Occipital lobe (tissue), 2 donors: ENCODE measurements around the gene FBXL7. TPM values are rescaled to one million over a fixed set of nuclear protein-coding genes. Genes with fewer than 3 reads are reported as not detected.
"Not testable (repeated sequence)": the region's sequence is repeated elsewhere in the genome, so short reads cannot be mapped to it uniquely, and the experiment has no call there.

Experiments
- DNase-seq: peaks from one replicate; lab custom pipeline; 2025; lab: John Stamatoyannopoulos, UW
- total RNA-seq: library from RNA; depleted of rRNA; stranded (reverse); fragments of >200 nt; gene quantifications from one replicate; pipeline ENCODE4 v1.2.3, GENCODE V29; 2014

The FBXL7 gene
- total RNA-seq, 1 donor from 2014 or later = 3.0 TPM

DNA sequence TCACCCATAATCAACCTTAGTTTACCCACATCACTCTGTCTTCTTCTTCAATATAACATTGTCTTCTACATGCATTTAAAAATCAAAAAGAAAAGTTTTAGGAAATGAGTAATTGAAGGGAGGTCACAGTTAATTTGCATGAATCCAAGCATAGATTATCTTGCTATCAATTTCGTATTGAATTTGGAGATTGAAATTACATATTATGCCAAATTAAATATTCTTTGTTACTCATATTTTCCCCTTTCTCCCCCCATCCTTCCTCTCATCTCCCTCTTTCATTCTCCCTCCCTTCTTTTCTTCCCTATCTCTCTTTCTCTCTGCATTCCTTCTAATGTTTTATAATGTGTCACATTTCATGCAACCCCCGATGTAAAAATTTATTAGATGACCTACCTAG is 303.3 kb downstream of the FBXL7 start:
- no peak for DNase-seq

DNA sequence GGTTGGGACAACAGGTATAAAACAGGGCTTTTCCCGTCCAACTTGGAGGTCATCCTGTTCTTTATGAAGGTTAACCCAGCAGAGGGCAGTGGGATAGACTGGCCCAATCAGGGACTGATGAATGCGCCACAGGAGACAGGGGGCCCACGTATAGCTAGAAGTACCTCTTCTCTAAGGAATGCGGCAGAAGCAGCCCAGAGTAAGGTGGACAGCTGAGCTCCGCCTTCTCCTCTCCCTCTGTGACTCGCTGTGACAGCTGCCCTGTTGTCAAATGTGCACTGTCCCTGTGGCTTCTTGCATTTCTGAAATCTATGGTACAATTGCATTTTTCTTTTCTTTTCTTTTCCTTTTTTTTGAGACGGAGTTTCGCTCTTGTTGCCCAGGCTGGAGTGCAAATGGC is 306.6 kb downstream of the FBXL7 start:
- DNase-seq = no peak

DNA sequence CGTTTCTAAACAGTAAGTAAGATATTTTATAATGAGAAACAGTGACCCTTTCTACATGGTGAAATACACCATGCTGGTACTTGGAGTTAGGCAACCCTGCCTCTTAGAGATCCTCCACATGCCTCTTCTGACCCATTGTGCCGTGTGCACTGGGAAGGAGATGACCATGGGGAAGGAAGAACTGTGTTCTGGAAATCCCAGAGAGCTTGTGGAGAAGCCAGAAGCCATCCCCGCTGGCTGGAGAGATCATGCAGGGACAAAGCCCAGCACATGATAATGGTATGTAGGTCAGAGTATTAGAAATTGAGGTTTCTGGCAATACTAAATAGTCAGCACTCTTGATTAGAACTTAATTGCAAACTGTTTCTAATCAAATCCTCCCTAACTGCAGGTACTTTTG is 307.3 kb downstream of the FBXL7 start:
- DNase-seq = no peak

DNA sequence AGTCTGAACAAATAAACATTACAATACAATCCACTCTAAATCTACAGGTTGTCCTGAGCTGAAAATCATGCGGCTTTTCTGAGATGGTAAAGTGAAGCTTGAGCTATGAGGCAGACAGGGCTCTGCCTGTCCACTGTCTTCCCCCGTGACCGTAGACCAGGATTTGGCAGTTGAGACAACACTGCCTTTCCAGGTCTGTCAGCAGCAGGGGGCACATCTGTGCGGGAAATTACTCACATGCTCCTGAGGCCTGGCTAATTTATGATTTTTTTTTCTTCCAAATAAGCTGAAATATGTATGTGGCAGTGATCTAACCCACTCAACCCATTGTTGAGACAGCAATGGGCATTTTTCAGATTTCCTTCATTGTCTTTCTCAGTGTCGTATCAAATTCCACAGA is 307.9 kb downstream of the FBXL7 start:
- DNase-seq = peak; percentile 7

DNA sequence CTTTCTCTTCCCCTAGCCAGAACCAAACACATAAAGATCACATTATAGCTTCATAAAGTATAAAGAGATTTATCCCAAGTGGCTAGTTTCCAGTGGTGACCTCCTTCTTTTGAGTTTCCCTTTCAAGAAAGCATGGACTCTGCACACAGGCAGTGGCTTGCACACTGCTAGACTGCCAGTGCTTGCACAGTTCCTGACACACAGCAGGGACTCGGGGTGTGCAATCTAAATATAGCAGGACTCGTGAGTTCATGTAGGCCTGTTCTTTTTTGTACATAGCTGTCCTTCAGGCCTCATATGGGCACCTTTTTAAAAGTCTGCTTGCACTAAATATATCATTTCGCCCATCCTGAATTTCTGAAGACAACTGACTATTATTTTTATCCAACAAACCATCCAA is 308.6 kb downstream of the FBXL7 start:
- no peak for DNase-seq

DNA sequence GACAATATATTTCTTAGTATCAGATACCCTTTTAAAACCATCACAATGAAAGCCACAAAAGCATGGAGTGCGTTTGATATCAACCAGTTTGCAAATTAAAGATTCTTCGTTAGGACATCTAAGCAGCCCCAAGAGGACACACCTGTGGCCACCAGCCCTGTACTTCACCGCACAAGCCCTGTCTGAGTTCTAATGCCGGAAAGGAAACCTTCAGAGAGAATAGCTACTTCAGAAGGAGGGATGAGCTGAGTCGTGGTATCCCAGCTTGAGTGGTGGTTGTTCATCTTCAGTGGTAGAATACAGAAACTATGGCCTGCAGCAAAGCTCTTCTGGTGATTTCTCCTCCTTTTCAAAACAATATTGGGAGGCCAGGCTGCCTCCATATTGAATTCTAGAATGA is 319.6 kb downstream of the FBXL7 start:
- DNase-seq = no peak

DNA sequence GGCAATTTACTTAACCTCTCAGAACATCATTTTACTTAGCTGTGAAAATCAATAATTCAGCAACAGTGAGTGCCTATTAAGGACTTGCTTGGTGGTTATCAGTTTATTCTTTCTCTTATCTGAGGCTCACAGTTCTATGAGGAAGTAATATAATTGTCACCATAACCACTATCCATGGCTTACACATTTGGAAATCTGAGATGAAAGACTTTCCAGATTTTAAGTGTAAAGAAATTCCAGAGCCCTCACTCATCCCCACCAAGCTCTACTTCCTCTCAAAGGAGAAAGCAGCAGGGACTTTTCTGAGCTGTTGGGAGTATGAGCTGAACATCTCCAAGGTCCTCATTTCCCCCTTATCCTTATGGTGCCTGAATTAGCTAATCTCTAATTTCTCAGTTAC is 321.5 kb downstream of the FBXL7 start:
- DNase-seq = no peak

DNA sequence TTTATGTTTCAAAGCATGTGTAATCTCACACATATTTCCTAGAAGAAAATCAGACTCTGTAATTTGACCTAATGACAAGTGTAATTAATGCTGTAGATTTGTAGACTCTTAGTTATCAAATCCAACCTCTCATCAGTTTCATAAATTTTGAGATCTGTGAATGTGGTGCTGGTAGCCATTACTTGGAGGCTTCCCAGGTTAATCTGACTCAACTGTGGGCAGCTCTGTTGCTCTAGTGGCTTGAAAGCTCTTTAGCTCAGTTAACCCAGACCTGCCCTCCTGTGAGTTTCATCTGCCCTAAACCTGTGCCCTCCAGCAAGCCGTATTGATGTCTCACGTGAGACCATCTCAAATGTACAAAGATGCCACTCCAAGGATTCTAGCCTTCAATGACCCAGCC is 323.4 kb downstream of the FBXL7 start:
- DNase-seq = no peak

DNA sequence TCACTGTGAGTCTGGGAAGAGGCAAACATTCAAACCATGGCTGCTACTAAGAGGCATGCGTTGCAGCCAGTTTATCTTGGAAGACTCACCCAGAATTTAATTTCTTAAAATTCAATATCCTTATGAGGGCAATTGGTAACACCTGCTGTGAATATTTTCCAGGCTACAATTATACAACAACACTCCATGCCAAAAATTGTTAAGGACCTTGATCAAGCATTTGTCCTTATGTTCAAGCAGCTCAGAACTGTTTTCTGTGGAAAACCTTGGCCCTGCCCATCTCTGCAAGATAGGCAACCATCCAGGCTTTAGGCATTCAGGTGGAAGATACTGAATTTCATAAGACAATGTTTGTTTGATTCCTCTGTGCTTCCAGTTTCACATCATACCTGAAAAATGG is 327.8 kb downstream of the FBXL7 start:
- DNase-seq = no peak

DNA sequence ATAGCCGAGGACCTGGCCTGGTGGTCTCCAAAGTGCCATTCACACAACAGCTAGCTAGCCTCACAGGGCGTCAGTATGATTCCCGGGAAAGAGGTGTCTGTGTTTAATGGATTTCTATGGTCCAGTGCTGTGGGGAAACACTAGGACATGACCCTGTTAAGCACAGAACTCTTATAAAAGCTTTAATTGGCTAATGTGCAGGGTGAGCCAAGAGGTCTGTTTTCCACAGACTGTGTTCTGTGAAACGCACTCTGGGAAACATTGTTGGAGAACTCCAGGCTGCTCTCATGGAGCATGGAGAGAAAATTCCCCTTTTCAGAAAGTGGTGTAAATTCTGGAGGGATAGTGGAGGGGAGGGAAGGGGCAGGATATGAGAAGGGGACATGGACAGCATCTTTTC is 331.4 kb downstream of the FBXL7 start:
- no peak for DNase-seq

DNA sequence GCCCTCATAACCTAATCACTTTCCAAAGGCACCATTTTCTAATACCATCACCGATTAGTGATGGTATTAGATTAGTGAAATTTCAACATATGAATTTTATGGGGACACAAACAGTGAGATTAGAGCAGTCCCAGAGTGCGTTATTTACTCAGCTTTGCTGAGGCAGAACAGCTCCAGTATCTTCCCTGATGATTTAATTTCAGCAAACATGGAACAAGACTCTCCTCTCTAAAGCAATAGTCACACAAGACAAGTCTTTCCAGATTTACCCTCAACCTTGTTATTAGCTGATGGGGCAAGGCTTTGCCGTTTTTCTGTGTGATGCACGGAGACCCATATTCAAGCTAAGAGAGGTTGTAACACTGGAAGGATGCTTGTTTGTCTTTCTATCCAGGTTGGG is 333.4 kb downstream of the FBXL7 start:
- DNase-seq = no peak

DNA sequence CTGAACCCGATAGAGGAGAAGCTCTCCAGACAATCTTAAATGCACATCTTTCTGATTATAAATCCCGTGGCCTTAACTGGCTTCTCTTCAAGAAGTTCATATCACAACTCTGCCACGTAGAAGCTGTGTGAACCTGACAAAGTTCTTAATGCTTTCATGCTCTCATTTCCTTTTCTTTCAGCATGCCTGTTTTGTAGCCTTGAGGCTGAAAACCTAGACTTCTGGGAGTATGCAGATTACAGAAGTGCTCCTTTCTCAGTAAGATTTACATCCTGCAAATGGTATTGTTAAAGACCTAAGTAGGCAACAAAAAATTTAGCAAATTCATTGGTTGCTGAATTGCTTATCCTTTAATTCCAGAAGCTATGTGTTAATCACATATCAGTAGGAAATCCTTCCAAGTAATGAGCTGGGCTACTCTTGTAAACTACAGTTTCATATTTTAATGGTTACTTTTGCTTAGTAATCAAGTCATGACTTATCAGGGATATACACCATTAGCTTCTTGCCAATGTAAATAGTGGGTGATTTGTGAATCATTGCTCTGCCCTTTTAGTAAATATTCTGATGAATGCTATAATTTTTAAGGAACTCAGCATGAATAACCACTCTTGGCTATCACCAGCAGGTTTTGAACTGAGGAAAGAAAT is 334.7 kb downstream of the FBXL7 start:
- DNase-seq = no peak

DNA sequence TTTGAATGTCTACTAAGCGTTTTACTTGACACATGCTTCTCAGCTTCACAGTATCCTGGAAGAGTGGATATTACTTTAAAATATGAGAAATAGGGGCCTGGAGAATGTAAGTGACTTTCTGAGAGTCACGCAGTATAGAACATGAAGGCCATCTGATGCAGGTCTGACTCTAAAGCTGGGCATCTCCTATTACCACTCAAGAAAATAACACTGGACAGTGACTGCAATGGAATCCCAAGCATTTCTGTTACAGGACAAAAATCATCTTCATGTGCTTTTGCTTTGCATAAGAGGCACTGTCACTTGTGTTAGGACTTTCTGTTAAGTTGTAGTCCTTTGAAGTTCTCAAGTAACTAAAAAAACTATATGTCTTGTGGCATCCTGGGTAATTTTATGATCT is 335.5 kb downstream of the FBXL7 start:
- DNase-seq = no peak

DNA sequence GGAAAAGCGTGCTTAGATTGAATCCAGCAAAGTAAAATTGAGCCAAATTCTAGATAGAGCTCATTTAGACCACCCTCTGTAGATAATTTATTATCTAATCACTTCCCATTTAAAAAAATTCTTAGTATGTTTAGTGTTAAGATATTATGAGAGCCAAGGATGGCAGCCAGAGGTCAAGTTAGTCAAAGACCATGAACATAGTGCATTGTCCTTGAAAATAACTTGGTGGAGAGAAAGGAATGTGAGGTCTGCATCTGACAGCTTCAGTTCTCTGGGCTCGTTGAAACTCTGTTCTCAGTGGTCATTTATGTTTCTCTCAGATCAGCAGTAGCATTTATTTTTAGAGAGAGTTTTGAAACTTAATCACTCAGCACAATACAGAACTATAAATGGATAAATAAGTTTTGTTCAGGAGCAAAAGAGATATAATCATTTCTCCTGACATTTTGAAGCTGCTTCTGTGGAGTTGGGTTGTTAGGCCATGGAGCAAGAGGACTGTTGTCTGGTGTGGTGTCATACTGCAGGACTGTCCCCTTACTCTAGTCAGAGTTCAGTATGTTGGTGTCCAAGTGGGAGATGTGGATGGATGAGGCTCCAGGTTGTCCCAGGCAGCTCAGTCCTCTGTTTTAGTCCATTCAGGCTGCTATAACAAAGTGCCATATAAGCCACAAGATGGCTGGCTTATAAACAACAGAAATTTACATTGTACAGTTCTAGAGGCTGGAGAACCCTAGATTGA is 337.7 kb downstream of the FBXL7 start:
- no peak for DNase-seq

DNA sequence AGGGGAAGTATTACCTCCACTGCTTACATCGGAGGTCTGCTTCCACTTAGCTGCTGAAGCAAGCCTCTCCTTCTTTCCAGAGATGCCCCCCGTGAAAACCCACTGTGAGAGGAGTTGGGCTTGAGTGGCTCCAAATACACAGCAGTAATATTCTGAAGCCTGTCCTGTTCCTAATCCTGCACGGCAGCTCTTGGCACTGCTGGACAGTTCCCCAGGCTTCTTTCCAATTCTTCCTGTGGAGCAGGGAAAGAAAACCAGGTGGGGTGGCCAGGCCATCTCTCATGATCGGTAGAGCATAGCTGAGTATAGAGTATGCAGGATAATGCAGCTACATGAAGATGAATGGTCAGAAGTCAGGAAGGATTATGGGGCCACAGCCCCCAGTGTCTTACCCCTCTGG is 344.3 kb downstream of the FBXL7 start:
- DNase-seq = no peak

DNA sequence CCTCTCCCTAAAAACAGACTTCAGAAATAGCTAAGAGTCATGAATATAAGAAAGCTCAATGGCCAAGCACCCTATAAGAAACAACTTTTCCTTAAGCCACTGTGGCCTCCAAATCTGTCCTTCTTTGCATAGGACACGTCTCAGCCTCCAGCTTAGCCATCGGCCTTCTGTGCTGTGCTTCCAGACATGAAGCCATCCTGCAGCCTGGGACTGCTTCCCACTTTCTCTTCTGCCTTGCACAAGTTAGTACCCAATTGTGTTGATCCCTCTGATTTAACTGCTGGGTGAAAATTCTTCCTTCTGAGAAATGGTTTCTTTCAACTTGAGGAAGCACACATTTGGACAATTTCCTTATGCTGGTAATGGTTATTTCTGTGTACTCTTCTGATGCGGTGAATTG is 344.9 kb downstream of the FBXL7 start:
- no peak for DNase-seq

DNA sequence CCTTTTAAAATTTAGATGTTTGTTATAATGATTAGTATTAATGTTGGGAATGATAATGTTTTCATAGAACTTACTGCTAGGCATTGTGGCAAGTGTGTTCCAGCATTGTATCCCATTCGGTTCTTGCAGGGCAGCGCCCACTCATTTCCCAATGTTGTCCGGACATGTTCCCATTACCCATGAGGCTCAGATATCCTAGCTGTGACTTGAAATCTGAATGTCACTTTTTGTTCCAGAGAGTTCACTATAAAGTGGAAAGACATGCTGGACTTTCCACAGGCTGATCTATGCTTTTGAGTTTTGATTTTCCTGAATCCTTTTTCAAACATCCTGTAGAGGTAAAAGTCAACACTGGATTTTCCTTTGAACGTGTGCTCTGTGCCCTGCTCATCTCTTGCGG is 350.6 kb downstream of the FBXL7 start:
- no peak for DNase-seq

DNA sequence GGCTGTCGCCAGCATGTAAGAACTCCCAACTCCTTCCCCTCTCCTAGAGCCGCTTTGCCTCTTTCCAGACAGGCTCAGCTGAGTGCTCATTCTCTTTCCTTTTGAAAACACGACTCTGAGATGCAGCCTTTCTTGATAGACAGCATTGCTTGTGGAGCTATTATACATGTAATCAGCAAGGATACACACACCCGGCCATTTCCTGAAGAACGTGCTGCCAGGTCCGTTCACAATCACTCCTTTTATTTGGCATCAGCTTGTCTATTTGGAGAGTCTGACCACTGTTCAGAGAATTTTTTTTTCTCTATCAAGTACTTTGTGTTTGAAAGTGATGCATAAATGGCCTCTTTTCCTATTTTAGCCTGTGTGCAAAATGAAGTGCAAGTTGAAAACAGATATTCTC is 351.0 kb downstream of the FBXL7 start:
- DNase-seq = no peak

DNA sequence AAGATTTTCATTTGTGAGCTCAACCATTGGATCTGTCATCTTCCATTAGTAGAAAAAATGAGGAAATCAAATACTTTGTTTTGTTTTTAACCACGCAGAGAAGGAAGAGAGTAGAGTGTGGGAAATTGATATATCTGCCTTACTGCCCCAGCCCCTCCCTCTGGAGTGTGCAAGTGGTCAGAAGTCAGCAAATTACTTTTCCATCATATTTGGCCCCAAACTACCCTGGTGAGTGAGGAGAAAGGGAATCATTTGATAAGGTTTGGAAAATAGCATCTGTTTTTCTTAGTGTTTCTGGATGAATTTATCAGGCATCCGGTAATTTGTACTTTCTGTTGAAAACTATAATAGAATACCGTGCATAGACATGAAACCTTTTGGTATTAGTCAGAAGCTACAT is 352.2 kb downstream of the FBXL7 start:
- DNase-seq = no peak

DNA sequence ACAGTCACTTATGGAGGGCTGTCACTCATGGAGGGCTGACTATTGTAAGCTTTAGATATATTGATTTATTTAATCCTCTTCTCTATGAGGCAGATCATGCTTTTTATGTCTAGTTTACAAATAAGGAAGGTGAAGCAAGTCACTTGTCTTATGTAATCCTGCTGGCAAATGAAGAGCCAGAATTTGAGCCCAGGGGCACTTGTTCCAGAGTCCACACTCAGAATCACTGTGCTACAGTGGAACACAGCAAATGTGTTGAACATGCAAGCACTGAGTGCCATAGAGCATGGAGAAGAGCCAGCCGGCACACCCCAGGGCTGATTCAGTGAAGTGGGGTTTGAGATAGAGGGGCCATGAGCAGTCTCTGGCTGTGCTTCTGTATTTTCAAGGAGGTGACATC is 353.0 kb downstream of the FBXL7 start:
- DNase-seq = no peak

DNA sequence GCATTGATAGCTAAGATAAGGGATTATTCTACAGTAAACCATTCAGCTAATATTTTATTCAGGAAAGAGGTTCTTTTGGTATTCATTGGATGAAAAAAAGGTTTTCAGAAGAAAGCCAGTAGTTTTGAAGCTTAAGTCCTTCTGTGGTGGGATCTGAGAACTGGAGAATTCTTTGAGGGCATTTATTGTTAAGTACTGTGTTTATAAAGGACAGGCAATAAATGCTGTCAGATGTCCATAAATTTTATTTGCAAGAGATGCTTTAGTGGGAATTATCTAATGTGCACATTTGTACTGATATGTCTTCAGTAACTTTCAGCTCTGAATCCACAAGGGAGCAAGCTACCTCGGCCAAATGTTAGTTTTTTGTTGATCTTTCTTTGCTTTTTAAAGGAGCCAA is 358.3 kb downstream of the FBXL7 start:
- no peak for DNase-seq

DNA sequence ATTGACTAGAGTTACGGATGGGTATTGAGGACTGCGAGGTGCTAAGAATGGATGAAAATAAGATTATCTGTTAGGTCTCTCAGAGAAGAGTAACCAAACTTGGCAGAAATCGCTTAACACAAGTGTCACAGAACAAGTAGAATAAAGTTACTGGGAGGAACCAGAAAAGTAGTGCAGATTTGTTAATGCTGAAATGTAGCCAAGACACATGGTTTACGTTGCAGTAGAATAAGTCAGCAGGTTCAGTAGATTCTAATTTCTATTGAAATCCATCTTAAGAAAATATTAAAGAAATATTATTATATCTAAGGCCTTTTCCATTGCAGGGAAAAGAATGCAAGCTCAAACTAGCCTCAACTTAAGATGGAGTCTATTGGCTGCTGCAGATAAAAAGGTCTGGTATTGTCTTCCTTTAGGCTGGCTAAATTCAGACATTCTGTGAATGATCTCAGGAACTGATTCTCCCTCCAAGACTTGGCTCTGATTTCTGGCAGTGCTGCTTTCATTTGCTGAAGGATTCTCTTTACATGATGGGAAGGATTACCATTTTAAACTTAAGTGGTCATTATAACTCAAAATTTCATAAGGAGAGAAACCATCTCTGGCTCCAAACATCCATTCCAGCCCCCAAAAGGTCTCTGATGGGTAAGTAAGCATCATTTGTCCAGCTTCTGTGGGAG is 364.7 kb downstream of the FBXL7 start:
- DNase-seq = no peak

DNA sequence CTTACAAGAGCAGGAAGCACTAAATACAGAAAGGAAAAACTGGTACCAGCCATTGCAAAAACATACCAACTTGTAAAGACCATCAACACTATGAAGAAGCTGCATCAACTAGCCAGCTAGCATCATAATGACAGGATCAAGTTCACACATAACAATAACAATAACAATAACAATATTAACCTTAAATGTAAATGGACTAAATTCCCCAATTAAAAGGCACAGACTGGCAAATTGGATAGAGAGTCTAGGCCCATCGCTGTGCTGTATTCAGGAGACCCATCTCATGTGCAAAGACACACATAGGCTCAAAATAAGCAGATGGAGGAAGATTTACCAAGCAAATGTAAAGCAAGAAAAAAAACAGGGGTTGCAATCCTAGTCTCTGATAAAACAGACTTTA is 372.3 kb downstream of the FBXL7 start:
- DNase-seq = not testable (repeated sequence)
